ENCODE results near the gene FAM131C.
"Not testable (repeated sequence)": the region's sequence is repeated elsewhere in the genome, so short reads cannot be mapped to it uniquely, and the experiment has no call there.

The FAM131C gene

DNA sequence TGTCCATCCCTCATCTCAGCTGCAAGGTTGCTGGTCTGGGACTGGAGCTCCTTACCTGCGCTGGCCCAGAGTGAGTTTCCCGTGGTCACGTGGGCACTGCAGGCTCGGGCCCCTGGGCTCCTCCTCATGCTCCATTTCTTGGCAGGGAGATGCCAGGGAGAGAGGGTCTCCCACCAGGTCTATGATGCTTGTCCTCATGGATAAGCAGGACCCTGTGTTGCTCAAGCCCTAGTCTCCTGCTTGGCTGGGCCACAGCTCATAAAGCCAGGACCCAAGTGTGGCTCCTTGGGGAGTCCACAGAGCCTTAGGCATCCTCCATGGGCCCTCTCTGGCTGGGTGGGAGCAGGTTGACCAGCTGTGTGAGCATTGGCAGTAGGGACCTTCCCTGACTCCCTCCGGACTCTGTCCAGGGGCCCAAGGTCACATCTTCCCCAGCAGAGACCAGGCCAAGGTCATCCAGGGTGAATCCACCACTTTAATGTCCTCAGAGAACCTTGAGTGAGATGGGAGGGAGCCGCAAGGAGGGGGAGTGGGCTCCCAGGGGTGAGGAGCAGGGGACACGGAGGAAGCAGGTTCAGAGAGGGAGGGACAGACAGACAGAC lies 16.0 kb downstream of the FAM131C start:
- DNase-seq = not testable (repeated sequence)

GRCh38 chr1:16056521-16056912 lies 16.9 kb downstream of the FAM131C start:
- not testable (repeated sequence) for DNase-seq

DNA sequence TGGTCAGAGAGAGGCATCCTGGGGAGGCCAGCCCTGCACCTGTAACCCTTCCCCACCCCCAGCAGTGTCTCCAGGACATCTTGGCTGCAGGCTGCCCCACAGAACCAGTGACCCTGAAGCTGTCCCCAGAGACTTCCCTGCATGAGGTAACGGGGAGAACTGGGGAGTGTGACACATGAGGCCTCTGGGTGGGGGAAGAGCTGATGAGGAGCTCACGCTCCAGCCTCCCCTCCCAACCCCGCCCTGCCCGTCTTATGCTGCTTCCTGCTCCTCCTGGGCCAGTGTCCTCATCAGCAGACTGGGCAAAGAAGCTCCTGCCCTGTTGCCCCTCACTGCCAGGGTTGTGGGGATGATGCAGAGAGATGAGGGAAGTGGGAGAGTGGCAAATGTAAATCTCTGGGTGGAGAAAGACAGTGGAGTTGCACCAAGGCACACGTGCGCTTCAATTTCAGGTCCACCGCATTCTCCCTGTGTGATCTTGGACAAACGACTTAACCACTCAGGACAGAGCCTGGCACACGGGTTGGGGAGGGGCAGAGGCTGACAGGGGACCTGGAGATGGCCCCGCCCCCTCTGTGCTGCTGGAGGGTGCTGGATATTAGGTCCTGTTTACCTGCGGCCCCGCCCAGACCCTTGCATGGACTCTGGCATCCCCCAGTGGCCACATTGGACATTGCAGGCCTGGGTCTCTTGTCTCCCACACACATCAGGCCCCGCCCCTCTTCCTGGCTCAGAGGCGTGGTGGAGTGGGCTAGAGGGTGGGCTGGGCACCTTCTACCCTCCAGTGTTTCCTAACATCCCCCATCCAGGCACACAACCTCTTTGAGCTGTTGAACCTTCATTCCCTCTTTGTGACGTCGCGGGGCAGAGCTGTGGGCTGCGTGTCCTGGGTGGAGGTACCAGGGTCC lies 17.6 kb downstream of the FAM131C start:
- DNase-seq = peak; percentile 78

GRCh38 chr1:16054598-16055540 lies 18.6 kb downstream of the FAM131C start:
- DNase-seq = no peak

- no peak for DNase-seq
Measured at GRCh38 chr1:16053781-16054502, 19.5 kb downstream of the FAM131C start.

DNA sequence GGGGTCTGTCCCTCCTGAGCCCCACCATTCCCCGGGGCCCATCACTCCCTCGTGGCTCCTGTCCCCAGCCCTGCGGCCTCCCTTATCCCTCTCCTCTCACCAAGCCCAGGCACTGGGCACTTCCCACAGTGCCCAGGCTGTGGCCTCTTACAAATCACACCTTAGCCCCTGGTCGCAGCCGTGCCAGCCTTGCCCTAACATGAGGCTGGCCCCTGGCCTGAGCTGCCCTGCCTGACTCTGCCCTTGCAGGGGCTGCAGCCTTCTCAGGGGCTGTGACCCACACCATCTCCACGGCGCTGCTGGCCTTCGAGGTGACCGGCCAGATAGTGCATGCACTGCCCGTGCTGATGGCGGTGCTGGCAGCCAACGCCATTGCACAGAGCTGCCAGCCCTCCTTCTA lies 21.5 kb downstream of the FAM131C start:
- DNase-seq = not testable (repeated sequence)

GRCh38 chr1:16051039-16051438 lies 22.4 kb downstream of the FAM131C start:
- no peak for DNase-seq

- no peak for DNase-seq
Measured at GRCh38 chr1:16050328-16050727, 23.1 kb downstream of the FAM131C start.

DNA sequence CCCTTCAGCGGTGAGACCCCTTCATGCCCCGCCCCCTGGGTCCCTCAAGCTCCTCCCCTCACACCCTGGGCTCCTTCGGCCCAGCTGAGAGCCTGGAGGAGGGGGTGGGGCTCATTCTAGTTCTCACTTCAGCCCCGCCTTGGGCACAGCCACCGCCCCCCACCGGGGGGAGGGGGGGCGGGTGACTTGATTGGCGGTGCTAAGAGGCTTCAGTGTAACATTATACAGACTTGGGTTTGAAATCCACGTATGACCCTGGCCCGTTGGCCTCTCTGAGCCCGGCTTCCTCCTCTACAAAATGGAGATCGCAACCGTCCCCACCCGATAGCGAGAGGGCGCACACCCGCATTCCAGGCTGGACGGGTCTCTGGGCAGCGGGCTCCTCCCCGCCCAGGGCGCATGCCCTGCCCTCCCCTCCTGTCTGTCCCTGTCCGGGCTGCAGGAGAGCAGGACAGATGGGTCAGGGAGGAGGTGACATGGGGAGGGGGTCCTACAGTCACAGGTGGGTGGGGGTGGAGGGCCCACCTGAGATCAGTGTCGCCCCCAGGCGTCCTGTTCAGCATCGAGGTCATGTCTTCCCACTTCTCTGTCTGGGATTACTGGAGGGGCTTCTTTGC lies 24.8 kb downstream of the FAM131C start:
- DNase-seq = no peak

DNA sequence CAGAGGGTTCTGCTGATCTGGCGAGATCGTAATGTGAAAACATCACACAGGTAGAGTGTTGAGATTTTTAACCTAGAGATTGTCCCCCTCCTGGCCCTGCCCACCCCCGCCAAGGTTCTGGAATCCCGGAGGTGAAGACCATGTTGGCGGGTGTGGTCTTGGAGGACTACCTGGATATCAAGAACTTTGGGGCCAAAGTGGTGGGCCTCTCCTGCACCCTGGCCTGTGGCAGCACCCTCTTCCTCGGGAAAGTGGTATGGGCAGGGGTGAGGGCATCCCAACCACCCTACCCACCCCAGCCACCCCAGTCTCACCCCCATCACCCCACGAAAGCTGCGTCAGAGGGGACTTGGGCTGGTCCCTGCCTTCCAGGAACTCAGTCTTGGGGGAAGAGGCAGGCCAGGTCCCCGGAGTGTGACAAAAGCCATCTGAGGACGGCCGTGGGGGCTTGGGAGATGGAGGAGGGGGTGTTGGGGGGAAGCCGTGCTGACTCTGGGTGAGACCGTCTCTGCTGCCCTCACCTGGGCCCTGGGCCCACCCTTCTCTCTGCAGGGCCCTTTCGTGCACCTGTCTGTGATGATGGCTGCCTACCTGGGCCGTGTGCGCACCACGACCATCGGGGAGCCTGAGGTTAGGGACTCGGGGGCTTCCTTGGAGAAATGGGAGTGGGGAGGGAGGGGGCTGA lies 25.5 kb downstream of the FAM131C start:
- DNase-seq = no peak

- no peak for DNase-seq
Measured at GRCh38 chr1:16046842-16047241, 26.6 kb downstream of the FAM131C start.

- no peak for DNase-seq
Measured at GRCh38 chr1:16043950-16044349, 29.5 kb downstream of the FAM131C start.

DNA sequence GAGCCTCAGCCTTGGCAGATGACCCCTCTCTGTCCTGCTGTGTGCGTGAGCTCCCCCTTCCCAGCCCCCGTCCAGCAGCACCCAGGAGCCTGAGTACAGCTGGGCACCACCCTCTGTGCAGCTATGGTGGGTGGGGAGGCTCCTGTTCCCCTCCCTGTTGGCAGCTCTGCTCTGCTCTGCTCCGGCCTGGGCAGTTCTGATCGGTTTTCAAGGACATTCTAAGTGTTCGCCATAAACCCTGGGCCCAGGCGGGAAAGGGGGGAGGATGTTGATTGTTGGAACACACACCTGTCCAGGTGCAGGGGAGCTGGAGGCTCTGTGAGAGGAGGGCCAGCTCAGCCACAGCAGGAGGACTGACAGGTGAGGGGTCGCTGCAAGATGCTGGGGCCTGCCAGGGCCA lies 29.9 kb downstream of the FAM131C start, which contains the start of gene CLCNKB:
Gene CLCNKB, plus strand, starts transcription at position 262 of the 400 bp plus-strand sequence. CDS start 711 bp downstream, outside the sequence.
- peak; percentile 81 for DNase-seq

GRCh38 chr1:16042654-16043053 lies 30.8 kb downstream of the FAM131C start:
- DNase-seq = not testable (repeated sequence)

DNA sequence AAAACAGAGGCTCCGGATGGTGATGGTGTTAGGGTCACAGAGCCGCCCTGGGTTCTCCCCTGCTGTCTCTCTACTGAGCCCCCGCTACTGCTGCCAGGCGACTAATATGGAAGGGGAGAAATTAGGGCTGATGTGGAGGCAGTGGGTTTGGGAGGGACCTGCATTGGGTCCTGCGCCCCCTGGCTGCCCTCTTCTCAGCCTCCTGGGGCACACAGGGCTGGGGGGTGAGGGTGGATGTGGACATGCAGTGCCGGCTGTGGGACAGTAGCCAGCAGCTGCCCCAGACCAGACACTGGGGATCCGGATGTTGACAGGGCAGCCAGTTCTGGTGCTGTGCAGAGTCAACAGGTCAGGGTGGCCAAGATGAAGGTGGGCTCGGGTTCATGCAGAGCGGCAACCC lies 31.4 kb downstream of the FAM131C start:
- no peak for DNase-seq

DNA sequence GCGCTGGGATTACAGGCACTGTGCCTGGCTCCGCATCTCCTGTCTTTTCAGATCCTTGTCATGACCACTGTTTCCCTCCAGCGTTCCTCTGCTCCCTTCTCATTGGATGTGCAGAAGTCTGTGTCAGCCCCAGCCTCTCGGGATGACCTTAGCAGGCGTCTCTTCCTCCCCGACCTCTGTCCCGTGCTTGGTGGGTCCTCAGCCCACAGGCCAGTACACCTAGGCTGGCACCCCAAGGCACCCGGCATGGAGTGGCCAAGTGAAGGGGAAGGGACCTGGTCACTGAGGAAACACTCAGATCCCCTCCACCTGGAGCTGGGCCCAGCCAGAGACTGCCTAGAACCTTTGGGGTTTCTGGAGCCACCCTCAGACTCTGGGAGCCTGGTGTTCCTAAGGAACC lies 32.3 kb downstream of the FAM131C start:
- DNase-seq = no peak

DNA sequence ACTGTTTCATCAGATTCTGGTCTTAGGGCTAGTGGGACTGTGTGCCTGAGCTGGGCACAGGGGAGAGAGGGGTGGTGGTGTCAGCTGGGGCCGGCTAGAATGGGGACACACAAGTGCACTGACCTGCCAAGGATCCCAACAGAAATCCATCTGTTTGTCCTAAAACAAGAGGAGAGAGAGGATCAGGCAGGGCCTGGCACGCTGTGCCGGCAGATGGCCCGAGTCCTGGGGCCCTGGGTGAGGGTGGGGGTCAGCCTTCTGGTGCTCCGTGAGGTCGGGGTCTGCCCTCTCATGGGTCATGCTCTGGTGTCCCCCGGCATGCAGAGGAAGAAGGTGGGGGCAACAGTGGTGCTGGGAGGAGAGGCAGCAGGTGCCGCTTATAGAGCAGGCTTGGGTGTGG lies 33.6 kb downstream of the FAM131C start:
- not testable (repeated sequence) for DNase-seq

GRCh38 chr1:16038620-16038912 lies 34.9 kb downstream of the FAM131C start:
- DNase-seq = no peak

- DNase-seq = not testable (repeated sequence)
Measured at GRCh38 chr1:16036461-16036860, 37.0 kb downstream of the FAM131C start.

DNA sequence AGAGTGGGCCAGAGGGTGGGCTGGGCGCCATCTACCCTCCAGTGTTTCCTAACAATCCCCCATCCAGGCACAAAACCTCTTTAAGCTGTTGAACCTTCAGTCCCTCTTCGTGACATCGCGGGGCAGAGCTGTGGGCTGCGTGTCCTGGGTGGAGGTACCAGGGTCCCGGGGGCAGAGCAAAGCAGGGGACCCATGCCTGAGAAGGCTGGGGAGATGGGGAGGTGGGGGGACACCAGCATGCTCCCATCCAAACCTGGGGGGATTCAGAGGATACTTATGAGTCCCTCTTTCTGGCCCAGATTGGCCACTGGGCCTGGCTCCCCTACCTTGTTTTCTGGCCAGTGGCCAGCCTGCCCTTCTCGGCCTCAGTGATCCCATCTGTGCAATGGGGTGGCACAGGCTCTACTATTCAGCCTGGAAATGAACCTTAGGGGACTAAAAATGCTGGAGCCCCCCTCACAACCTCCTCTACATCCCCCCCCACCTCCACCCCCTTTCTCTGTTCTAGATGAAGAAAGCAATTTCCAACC lies 40.3 kb downstream of the FAM131C start:
- DNase-seq = not testable (repeated sequence)

All from DMS79 treated with DMSO at 0.1 percent for 48 hours (cell line).